Mesenchymal stem cell (in vitro differentiated cells and primary cell): ENCODE measurements around the gene SPPL2C.

Experiments used
- DNase-seq: peaks from one replicate; pipeline ENCODE4 v3.0.0-alpha.2; 2013
- H2AFZ ChIP-seq: one replicate; pipeline ENCODE4 v1.6.1; 2013; ENCODE audit warnings: low read depth, mild to moderate bottlenecking, control low read depth, inconsistent platforms, low read length, moderate library complexity
- H2AK5ac ChIP-seq: 2 replicates; pipeline ENCODE4 v1.6.1; 2013; ENCODE audit warnings: low read length, moderate library complexity, mild to moderate bottlenecking, inconsistent platforms; ENCODE audit not compliant: severe bottlenecking
- H2BK120ac ChIP-seq: one replicate; pipeline ENCODE4 v1.6.1; 2013; ENCODE audit warnings: low read depth, mild to moderate bottlenecking, inconsistent platforms, low read length, moderate library complexity
- H2BK12ac ChIP-seq, 2 experiments: one replicate each; pipeline ENCODE4 v1.6.1; 2013; ENCODE audit warnings: inconsistent platforms in 2 of 2, low read length in 2 of 2, mild to moderate bottlenecking in 2 of 2, moderate library complexity in 2 of 2, control low read depth in 1 of 2
- H2BK15ac ChIP-seq: one replicate; pipeline ENCODE4 v1.6.1; 2013; ENCODE audit warnings: mild to moderate bottlenecking, low read depth, inconsistent platforms; ENCODE audit not compliant: poor library complexity, severe bottlenecking
- H2BK5ac ChIP-seq: 2 replicates; pipeline ENCODE4 v1.6.1; 2013; ENCODE audit warnings: low read depth, mild to moderate bottlenecking, low read length, control low read depth, inconsistent platforms; ENCODE audit not compliant: poor library complexity, severe bottlenecking
- H3K14ac ChIP-seq, 2 experiments: one replicate each; pipeline ENCODE4 v1.6.1; 2013; ENCODE audit warnings: inconsistent platforms in 2 of 2, low read length in 2 of 2, control low read depth in 1 of 2, mild to moderate bottlenecking in 1 of 2, moderate library complexity in 1 of 2
- H3K18ac ChIP-seq, 2 experiments: one replicate each; pipeline ENCODE4 v1.6.1; 2013; ENCODE audit warnings: inconsistent platforms in 2 of 2, low read length in 2 of 2, control low read depth in 1 of 2, low read depth in 1 of 2, mild to moderate bottlenecking in 1 of 2
- H3K23ac ChIP-seq, 2 experiments: one replicate each; pipeline ENCODE4 v1.6.1; 2013; ENCODE audit warnings: inconsistent platforms in 2 of 2, low read length in 2 of 2, mild to moderate bottlenecking in 2 of 2, moderate library complexity in 2 of 2, control low read depth in 1 of 2
- H3K27ac ChIP-seq: 2 replicates; pipeline ENCODE4 v1.5.1; 2013; ENCODE audit warnings: mild to moderate bottlenecking, moderate library complexity, low read length, control low read depth, inconsistent platforms; ENCODE audit not compliant: poor library complexity, severe bottlenecking
- H3K27me3 ChIP-seq, 2 experiments: 2 replicates each; pipeline versions ENCODE4 v1.6.1 to v1.7.0; 2013; ENCODE audit warnings: low read length in 2 of 2, mild to moderate bottlenecking in 2 of 2, moderate library complexity in 2 of 2, control low read depth in 1 of 2, inconsistent platforms in 1 of 2; ENCODE audit not compliant: control insufficient read depth in 1 of 2, insufficient read depth in 1 of 2
- H3K36me3 ChIP-seq, 2 experiments: 2 replicates each; pipeline versions ENCODE4 v1.6.1 to v1.7.0; 2013; ENCODE audit warnings: low read length in 2 of 2, control low read depth in 1 of 2, inconsistent platforms in 1 of 2, low read depth in 1 of 2, mild to moderate bottlenecking in 1 of 2; ENCODE audit not compliant: insufficient read depth in 2 of 2, control insufficient read depth in 1 of 2
- H3K4ac ChIP-seq, 2 experiments: one replicate each; pipeline ENCODE4 v1.6.1; 2013; ENCODE audit warnings: inconsistent platforms in 2 of 2, low read length in 2 of 2, mild to moderate bottlenecking in 2 of 2, moderate library complexity in 2 of 2, control low read depth in 1 of 2, low read depth in 1 of 2
- H3K4me1 ChIP-seq: 2 replicates; pipeline ENCODE4 v1.6.1; 2013; ENCODE audit warnings: low read depth, low read length, control low read depth; ENCODE audit not compliant: control insufficient read depth, insufficient read depth
- H3K4me2 ChIP-seq: 2 replicates; pipeline ENCODE4 v1.6.1; 2013; ENCODE audit warnings: low read length, mild to moderate bottlenecking, inconsistent platforms; ENCODE audit not compliant: poor library complexity, severe bottlenecking
- H3K4me3 ChIP-seq, 2 experiments: 2 replicates each; pipeline versions ENCODE4 v1.5.1 to v1.7.0; 2013; ENCODE audit warnings: low read length in 2 of 2, mild to moderate bottlenecking in 2 of 2, control low read depth in 1 of 2, low read depth in 1 of 2; ENCODE audit not compliant: insufficient read depth in 1 of 2
- H3K79me1 ChIP-seq: replicated peaks from 2 replicates; pipeline ENCODE4 v1.6.1; 2013; ENCODE audit warnings: mild to moderate bottlenecking, control low read depth, low read length, inconsistent platforms; ENCODE audit not compliant: poor library complexity, severe bottlenecking
- H3K9ac ChIP-seq: 2 replicates; pipeline ENCODE4 v1.7.0; 2013; ENCODE audit warnings: mild to moderate bottlenecking, low read length, moderate library complexity
- H3K9me3 ChIP-seq: 2 replicates; pipeline ENCODE4 v1.7.0; 2013; ENCODE audit warnings: mild to moderate bottlenecking, low read length; ENCODE audit not compliant: control insufficient read depth
- H4K8ac ChIP-seq: one replicate; pipeline ENCODE4 v1.6.1; 2013; ENCODE audit warnings: inconsistent platforms, mild to moderate bottlenecking, low read length, moderate library complexity
- H4K91ac ChIP-seq: one replicate; pipeline ENCODE4 v1.6.1; 2013; ENCODE audit warnings: mild to moderate bottlenecking, low read length, inconsistent platforms
- WGBS: methylation state at CpG from one replicate; pipeline ENCODE4 v1.1.7; 2013; ENCODE audit warnings: mixed read lengths; 5-methylcytosine and 5-hydroxymethylcytosine counted together

SPPL2C gene

GRCh38 chr17:45867171-45867570 is 22.5 kb downstream of the SPPL2C start:
- Histone ChIP-seq H3K36me3 (no peaks in the 10 kb centered on the region), H3K4me1 (no peaks in the 10 kb centered on the region), H3K4me2 (no peak overlapping the region), H2BK15ac (no peak overlapping the region), H2AK5ac (no peak overlapping the region), H2BK120ac (no peak overlapping the region), H3K4me3 (no peak overlapping the region), H2BK5ac (no peak overlapping the region), H4K91ac (no peak overlapping the region), H3K14ac (no peak overlapping the region), H3K27ac (no peak overlapping the region), H2AFZ (no peak overlapping the region), H3K18ac (no peak overlapping the region), H3K23ac (no peak overlapping the region), H2BK12ac (no peak overlapping the region), H3K79me1 (no peaks in the 10 kb centered on the region), H3K4ac (no peak overlapping the region), H3K9ac (no peak overlapping the region), H4K8ac (no peak overlapping the region), H3K27me3 (peaks cover 35 to 60% of the 10 kb centered on the region in 2 experiments), H3K9me3 (no peaks in the 10 kb centered on the region)
- WGBS = 86% methylated on average over 4 of the region's 6 CpGs
- no peak for DNase-seq

GRCh38 chr17:45867702-45868101 is 23.0 kb downstream of the SPPL2C start:
- no peaks in the 10 kb centered on the region for H3K9me3 ChIP-seq
- H3K4me1 ChIP-seq = no peaks in the 10 kb centered on the region
- WGBS = 79% methylated on average over 8 of the region's 8 CpGs
- H3K4me2 ChIP-seq = no peak overlapping the region
- DNase-seq = no peak
- H3K36me3 ChIP-seq = no peaks in the 10 kb centered on the region
- H2BK15ac ChIP-seq = no peak overlapping the region
- peaks cover 38 to 60% of the 10 kb centered on the region in 2 experiments for H3K27me3 ChIP-seq
- no peak overlapping the region for H4K8ac ChIP-seq
- H2BK12ac ChIP-seq = no peak overlapping the region
- H3K27ac ChIP-seq = no peak overlapping the region
- H3K79me1 ChIP-seq = no peaks in the 10 kb centered on the region
- H3K23ac ChIP-seq = no peak overlapping the region
- no peak overlapping the region for H2AFZ ChIP-seq
- no peak overlapping the region for H2BK5ac ChIP-seq
- H3K4ac ChIP-seq = no peak overlapping the region
- no peak overlapping the region for H3K9ac ChIP-seq
- no peak overlapping the region for H4K91ac ChIP-seq
- no peak overlapping the region for H2BK120ac ChIP-seq
- no peak overlapping the region for H2AK5ac ChIP-seq
- H3K4me3 ChIP-seq = no peak overlapping the region
- H3K18ac ChIP-seq = no peak overlapping the region
- no peak overlapping the region for H3K14ac ChIP-seq

- Histone ChIP-seq H2BK12ac (no peak overlapping the region), H2BK15ac (no peak overlapping the region), H3K23ac (no peak overlapping the region), H2AFZ (no peak overlapping the region), H2AK5ac (no peak overlapping the region), H3K14ac (no peak overlapping the region), H3K79me1 (no peaks in the 10 kb centered on the region), H3K18ac (no peak overlapping the region), H4K91ac (no peak overlapping the region), H3K4me3 (no peak overlapping the region), H3K36me3 (no peaks in the 10 kb centered on the region), H3K9me3 (no peaks in the 10 kb centered on the region), H4K8ac (no peak overlapping the region), H3K27me3 (peaks cover 42 to 55% of the 10 kb centered on the region in 2 experiments), H2BK120ac (no peak overlapping the region), H3K4me1 (no peaks in the 10 kb centered on the region), H3K9ac (no peak overlapping the region), H3K4me2 (no peak overlapping the region), H3K27ac (no peak overlapping the region), H2BK5ac (no peak overlapping the region), H3K4ac (no peak overlapping the region)
- WGBS = 55% methylated on average over 5 of the region's 5 CpGs
- DNase-seq = no peak
These were observed 23.6 kb downstream of the SPPL2C start for GRCh38 chr17:45868276-45868675.

- Histone ChIP-seq H2AK5ac (no peak overlapping the region), H3K4me1 (no peaks in the 10 kb centered on the region), H3K9me3 (no peaks in the 10 kb centered on the region), H3K27ac (no peak overlapping the region), H2AFZ (no peak overlapping the region), H2BK12ac (no peak overlapping the region), H3K18ac (no peak overlapping the region), H2BK15ac (no peak overlapping the region), H3K4ac (no peak overlapping the region), H3K79me1 (no peaks in the 10 kb centered on the region), H4K91ac (no peak overlapping the region), H4K8ac (peak overlapping the region; percentile 28), H3K4me3 (no peak overlapping the region), H3K4me2 (no peak overlapping the region), H3K14ac (peak overlapping the region in 1 of 2 experiments; percentile 76), H2BK5ac (no peak overlapping the region), H3K36me3 (no peaks in the 10 kb centered on the region), H3K9ac (no peak overlapping the region), H3K27me3 (peaks cover 41 to 55% of the 10 kb centered on the region in 2 experiments), H2BK120ac (no peak overlapping the region), H3K23ac (peak overlapping the region in 1 of 2 experiments; percentile 91)
- 48% methylated on average over 13 of the region's 14 CpGs for WGBS
- peak; percentile 23 for DNase-seq
These were observed 25.1 kb downstream of the SPPL2C start for GRCh38 chr17:45869676-45870341.
